Tibial nerve (tissue), 4 donors: Measurements from ENCODE around the gene ARHGAP6. TPM values are rescaled to one million over a fixed set of nuclear protein-coding genes. Genes with fewer than 3 reads are reported as not detected.
A peak's percentile ranks its signal among the peaks of the same experiment; 100 is the strongest.

Source experiments
- DNase-seq, 2 donors: peaks; one replicate each; pipeline ENCODE4 v3.0.0-alpha.2; 2019; ENCODE audit warnings: low spot score in 2 of 2
- H3K27ac ChIP-seq, 4 donors: fragments of 200-600 bp; sonication (generic) in 3 of 4; one replicate each; pipeline ENCODE4 v1.5.1; 2017 to 2019; ENCODE audit warnings: mild to moderate bottlenecking in 1 of 4
- H3K27me3 ChIP-seq, 2 donors: fragments of 200-600 bp; sonication (generic) in 1 of 2; one replicate each; pipeline versions ENCODE4 v1.5.1 to v1.6.0; 2017 to 2019
- H3K36me3 ChIP-seq, 3 donors: fragments of 200-600 bp; sonication (generic); one replicate each; pipeline ENCODE4 v1.5.1; 2018 to 2019
- H3K4me1 ChIP-seq, 4 donors: fragments of 200-600 bp; sonication (generic) in 3 of 4; one replicate each; pipeline ENCODE4 v1.5.1; 2017 to 2019
- H3K4me3 ChIP-seq, 4 donors: fragments of 200-600 bp; sonication (generic) in 3 of 4; one replicate each; pipeline ENCODE4 v1.5.1; 2017 to 2019; ENCODE audit warnings: mild to moderate bottlenecking in 1 of 4, moderate library complexity in 1 of 4
- H3K9me3 ChIP-seq, 4 donors: fragments of 200-600 bp; sonication (generic) in 3 of 4; one replicate each; pipeline ENCODE4 v1.5.1; 2017 to 2019
- CTCF ChIP-seq, 5 experiments: fragments of 200-600 bp in 3 of 5; fragments of 450-650 bp in 2 of 5; sonication (generic) in 3 of 5; IDR thresholded peaks; one replicate each; pipeline ENCODE4 v1.5.1; 2016 to 2019; ENCODE audit warnings: antibody characterized with exemption in 5 of 5, mild to moderate bottlenecking in 3 of 5, moderate library complexity in 2 of 5
- EP300 ChIP-seq, 2 donors: sonication (generic); formaldehyde crosslinking; IDR thresholded peaks; one replicate each; pipeline ENCODE4 v1.6.1; 2017; ENCODE audit warnings: antibody characterized with exemption in 2 of 2, mild to moderate bottlenecking in 1 of 2
- POLR2A ChIP-seq, 2 donors: fragments of 450-650 bp; IDR thresholded peaks; one replicate each; pipeline ENCODE4 v1.6.1; 2017; ENCODE audit warnings: antibody characterized with exemption in 2 of 2, mild to moderate bottlenecking in 2 of 2, moderate library complexity in 2 of 2
- WGBS, 2 donors: methylation state at CpG; one replicate each; pipeline ENCODE4 v1.1.5; 2018; 5-methylcytosine and 5-hydroxymethylcytosine counted together
- total RNA-seq, 4 donors: library from RNA; depleted of rRNA; stranded (reverse); fragments of >200 nt; gene quantifications; one replicate each; pipeline ENCODE4 v1.1.0, GENCODE V29; 2016

Gene ARHGAP6
- total RNA-seq, 4 donors from 2014 or later: 16.0 to 51.9 (median 39.3) TPM

DNA sequence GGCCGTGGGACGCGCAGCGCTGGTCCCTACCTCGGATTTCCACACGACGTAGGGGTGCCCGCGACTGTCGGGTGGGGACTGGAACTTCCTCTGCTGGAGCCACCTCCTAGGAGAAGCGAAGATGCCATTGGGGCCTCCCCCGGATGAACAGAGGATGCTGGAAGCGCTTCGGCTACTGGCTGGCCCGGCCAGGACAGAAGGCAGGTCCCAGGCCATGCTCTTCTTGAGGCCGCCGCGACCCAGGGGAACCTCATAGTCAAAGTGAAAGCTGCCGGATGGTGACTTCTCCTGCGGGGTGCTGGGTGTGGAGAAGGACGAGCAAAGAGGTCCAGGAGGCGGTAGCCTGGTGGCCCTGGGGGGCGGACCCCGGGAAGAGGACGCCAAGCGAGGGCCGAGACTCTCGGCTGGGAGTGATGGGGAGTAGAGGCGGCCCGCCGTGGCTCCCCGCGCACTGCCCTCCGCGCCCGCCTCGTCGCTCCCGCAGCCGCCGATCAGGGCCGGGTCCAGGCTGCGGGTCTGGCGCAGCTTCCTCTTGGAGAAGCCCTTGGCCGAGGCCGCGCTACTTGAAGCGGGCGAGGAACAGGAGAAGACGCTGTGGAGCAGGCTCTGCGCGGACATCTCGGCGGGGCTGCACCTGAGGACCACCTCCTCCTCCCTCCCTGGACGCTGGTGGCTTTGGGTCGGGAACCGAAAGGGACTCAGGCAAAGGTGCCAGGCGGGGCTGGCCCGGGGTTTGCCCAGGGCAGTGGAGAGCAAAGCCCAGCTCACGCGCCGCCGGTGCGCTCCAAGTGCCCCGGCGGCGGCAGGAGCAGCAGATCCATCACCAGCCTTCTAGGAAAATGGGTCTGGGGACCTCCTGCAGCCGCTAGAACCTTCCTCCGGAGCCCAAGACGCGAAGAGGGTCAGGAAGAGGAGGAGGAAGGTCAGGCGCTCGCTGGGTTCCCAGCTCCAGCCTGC lies 1.2 kb downstream of the ARHGAP6 start:
- H3K36me3 ChIP-seq: no peaks in the 10 kb centered on the region
- no peak for DNase-seq
- TF ChIP-seq EP300 (IDR thresholded peaks at IDR 0.05) (no peak), CTCF (IDR thresholded peaks at IDR 0.05) (no peak), POLR2A (IDR thresholded peaks at IDR 0.05) (no peak)
- peaks cover 0 to 28% of the 10 kb centered on the region in 2 donors for H3K27me3 ChIP-seq
- H3K9me3 ChIP-seq: no peaks in the 10 kb centered on the region
- peak overlapping the region in 2 of 4 donors; percentile 6 to 52 for H3K27ac ChIP-seq
- WGBS, 2 donors: 21 to 33% methylated on average over 12 to 38 of the region's 73 CpGs
- peak overlapping the region; percentile 24 to 54 (median 33) for H3K4me3 ChIP-seq
- H3K4me1 ChIP-seq: peaks cover 0 to 24% (median 0%) of the 10 kb centered on the region in 4 donors

GRCh38 chrX:11663875-11664210 lies 1.9 kb downstream of the ARHGAP6 start:
- WGBS, 2 donors: 26 to 53% methylated on average over 5 to 6 of the region's 6 CpGs
- Histone ChIP-seq H3K4me1 (peaks cover 0 to 24% (median 0%) of the 10 kb centered on the region in 4 donors), H3K27ac (no peak overlapping the region), H3K27me3 (peaks cover 0 to 23% of the 10 kb centered on the region in 2 donors), H3K36me3 (no peaks in the 10 kb centered on the region), H3K9me3 (no peaks in the 10 kb centered on the region), H3K4me3 (peak overlapping the region in 2 of 4 donors; percentile 33 to 54)
- DNase-seq: no peak
- TF ChIP-seq EP300 (IDR thresholded peaks at IDR 0.05) (no peak), POLR2A (IDR thresholded peaks at IDR 0.05) (no peak), CTCF (IDR thresholded peaks at IDR 0.05) (no peak)

- no peak overlapping the region for H3K27ac ChIP-seq
- DNase-seq: no peak
- H3K4me3 ChIP-seq: no peak overlapping the region
- no peaks in the 10 kb centered on the region for H3K4me1 ChIP-seq
- no peaks in the 10 kb centered on the region for H3K9me3 ChIP-seq
- H3K27me3 ChIP-seq: no peaks in the 10 kb centered on the region
- H3K36me3 ChIP-seq: no peaks in the 10 kb centered on the region
- whole genome bisulfite sequencing, 2 donors: 76 to 83% methylated on average over 7 of the region's 7 CpGs
- no peak for TF ChIP-seq POLR2A (IDR thresholded peaks at IDR 0.05)
- no peak for TF ChIP-seq EP300 (IDR thresholded peaks at IDR 0.05)
- no peak for TF ChIP-seq CTCF (IDR thresholded peaks at IDR 0.05)
These were observed 10.3 kb downstream of the ARHGAP6 start for GRCh38 chrX:11655282-11656015.

DNA sequence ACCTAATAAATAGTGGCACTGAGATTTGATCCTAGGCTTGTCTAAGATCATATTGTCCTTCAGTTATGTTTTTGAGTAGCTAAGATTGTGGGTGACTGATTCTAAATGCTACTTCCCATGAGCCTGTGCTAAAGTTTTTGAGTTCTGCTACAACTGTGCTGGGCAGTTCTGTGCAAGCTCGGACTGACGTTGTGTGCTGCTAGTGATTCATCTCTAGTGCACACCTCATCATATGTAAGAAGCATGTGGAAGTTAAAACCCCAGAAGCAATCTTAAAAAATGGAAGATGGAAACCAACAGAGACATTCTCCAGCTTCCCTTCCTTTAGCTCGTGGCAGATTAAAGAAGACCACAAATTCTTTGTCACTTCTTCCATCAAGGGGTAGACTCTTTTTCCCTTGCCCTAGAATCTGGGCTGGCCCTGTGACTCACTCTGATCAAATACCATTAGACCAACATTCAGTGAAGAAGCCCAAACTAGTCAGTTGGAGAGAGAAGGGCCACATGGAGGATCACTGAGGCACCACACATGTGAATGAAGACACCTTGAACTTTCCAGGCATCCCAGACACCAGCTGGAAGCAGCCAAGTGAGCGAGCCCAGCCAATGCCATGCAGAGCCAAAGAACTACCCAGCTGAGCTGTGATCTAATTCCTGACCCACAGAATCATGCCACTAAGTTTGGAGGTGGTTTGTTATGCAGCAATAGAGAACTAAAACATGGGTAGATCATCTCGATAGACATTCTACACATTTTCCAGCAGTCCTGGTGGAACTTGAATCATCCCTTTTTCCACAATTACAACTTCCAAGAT lies 16.8 kb downstream of the ARHGAP6 start:
- Histone ChIP-seq H3K36me3 (no peaks in the 10 kb centered on the region), H3K4me3 (no peak overlapping the region), H3K4me1 (no peaks in the 10 kb centered on the region), H3K27ac (no peak overlapping the region), H3K9me3 (no peaks in the 10 kb centered on the region), H3K27me3 (peaks cover 0 to 6% of the 10 kb centered on the region in 2 donors)
- TF ChIP-seq EP300 (IDR thresholded peaks at IDR 0.05): no peak
- TF ChIP-seq POLR2A (IDR thresholded peaks at IDR 0.05): no peak
- TF ChIP-seq CTCF (IDR thresholded peaks at IDR 0.05): no peak
- WGBS, 2 donors: 73 to 74% methylated on average over 5 of the region's 5 CpGs
- DNase-seq: no peak
